ENCODE measurements around the gene BEAN1.

DNA sequence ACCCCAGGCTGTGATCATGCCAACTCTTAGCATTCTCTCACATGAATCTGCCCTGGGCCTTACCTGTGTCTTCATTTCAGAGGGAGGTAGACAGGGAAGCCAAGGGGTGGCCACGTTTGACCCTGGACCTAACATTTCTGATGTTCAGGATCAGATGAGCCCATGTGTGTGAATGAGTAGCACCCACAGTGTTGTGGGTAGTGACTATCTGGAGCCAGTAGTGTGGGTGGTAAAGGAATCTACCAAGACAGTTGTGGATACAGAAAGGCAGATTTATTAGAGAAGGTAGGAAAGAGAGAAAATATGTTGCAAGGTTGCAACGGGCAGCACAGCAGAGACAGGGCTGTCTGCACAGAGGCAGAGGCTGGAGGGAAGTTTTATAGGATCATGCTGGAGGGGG, 62.3 kb downstream of the BEAN1 start:
- TF ChIP-seq GATA2 (IDR thresholded peaks at IDR 0.05; ENCODE audit: low read depth, low read length) (no peak), GATA3 (IDR thresholded peaks at IDR 0.05; ENCODE audit: low read depth, low read length) (no peak)

Data from SH-SY5Y (cell line).